Breast epithelium (tissue), 3 donors: ENCODE results near the gene TAF4B.

Experiments
- POLR2A ChIP-seq: fragments of 450-650 bp; IDR thresholded peaks from one replicate; pipeline ENCODE4 v1.6.1; 2016; ENCODE audit warnings: antibody characterized with exemption, mild to moderate bottlenecking, moderate library complexity
- TF ChIP-seq, protein P1 (sequence below), 3 donors: fragments of 450-650 bp; IDR thresholded peaks; one replicate each; pipeline ENCODE4 v1.5.1; 2016 to 2017; ENCODE audit warnings: antibody characterized with exemption in 3 of 3, mild to moderate bottlenecking in 3 of 3, moderate library complexity in 3 of 3

GRCh38 chr18:26301681-26302080 lies 75.4 kb downstream of the TAF4B start:
- TF ChIP-seq, protein P1, sequence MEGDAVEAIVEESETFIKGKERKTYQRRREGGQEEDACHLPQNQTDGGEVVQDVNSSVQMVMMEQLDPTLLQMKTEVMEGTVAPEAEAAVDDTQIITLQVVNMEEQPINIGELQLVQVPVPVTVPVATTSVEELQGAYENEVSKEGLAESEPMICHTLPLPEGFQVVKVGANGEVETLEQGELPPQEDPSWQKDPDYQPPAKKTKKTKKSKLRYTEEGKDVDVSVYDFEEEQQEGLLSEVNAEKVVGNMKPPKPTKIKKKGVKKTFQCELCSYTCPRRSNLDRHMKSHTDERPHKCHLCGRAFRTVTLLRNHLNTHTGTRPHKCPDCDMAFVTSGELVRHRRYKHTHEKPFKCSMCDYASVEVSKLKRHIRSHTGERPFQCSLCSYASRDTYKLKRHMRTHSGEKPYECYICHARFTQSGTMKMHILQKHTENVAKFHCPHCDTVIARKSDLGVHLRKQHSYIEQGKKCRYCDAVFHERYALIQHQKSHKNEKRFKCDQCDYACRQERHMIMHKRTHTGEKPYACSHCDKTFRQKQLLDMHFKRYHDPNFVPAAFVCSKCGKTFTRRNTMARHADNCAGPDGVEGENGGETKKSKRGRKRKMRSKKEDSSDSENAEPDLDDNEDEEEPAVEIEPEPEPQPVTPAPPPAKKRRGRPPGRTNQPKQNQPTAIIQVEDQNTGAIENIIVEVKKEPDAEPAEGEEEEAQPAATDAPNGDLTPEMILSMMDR (IDR thresholded peaks at IDR 0.05): no peak
- TF ChIP-seq POLR2A: no peak
